GM12892 (cell line): ENCODE data around the gene TSPAN16.
"Not testable (repeated sequence)": the region's sequence is repeated elsewhere in the genome, so short reads cannot be mapped to it uniquely, and the experiment has no call there.

Experiments used
- DNase-seq: peaks from one replicate; pipeline ENCODE4 v3.0.0; 2011; ENCODE audit not compliant: insufficient read length
- FAIRE-seq: peaks from 2 replicates; lab custom pipeline; 2011; peaks lifted over from hg19 to GRCh38; lab: Jason Lieb, UNC
- POLR2A ChIP-seq: IDR thresholded peaks from 2 replicates; pipeline ENCODE4 v1.6.1; 2011; ENCODE audit warnings: low read depth, low read length, control low read depth
- POLR2AphosphoS5 ChIP-seq: IDR thresholded peaks from 2 replicates; pipeline ENCODE4 v1.6.1; 2011; ENCODE audit warnings: low read depth, low read length, control low read depth
- TAF1 ChIP-seq: IDR thresholded peaks from 2 replicates; pipeline ENCODE4 v1.6.1; 2011; ENCODE audit warnings: low read depth, mild to moderate bottlenecking, control low read depth, low read length, borderline replicate concordance

TSPAN16 gene

DNA sequence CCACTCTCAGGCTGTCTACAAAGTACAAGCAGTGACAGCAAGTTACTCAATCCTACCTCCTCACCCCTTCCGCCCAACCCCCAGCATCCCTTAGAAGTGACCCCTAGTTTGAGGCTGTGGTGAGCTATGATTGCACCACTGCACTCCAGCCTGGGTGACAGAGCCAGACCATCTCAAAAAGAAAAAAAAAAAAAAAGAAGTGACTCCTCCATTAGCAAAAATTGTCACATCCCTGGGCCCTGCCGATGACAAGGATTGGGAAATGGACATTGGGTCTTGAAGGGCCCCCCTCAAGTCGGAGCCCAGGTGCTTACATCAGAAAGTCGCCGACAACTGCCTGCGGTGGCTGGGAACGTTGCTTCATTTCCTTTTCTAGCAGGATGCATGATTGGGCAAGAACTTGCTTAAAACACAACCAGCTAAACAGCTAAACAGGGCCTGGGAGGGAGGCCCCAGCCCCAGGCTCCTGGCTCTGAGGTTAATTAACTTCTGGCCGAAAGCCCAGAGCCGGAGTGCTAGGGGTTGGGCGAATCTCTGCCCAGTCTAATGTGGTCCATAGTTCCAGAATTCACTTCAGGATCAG is 28.2 kb downstream of the TSPAN16 start:
- FAIRE-seq (no peak), DNase-seq (no peak)
- TF ChIP-seq TAF1, result no peak
- TF ChIP-seq POLR2AphosphoS5, result no peak; the same call in 1 of the 2 replicates
- peak; percentile 39; the same call in 1 of the 2 replicates for TF ChIP-seq POLR2A

DNA sequence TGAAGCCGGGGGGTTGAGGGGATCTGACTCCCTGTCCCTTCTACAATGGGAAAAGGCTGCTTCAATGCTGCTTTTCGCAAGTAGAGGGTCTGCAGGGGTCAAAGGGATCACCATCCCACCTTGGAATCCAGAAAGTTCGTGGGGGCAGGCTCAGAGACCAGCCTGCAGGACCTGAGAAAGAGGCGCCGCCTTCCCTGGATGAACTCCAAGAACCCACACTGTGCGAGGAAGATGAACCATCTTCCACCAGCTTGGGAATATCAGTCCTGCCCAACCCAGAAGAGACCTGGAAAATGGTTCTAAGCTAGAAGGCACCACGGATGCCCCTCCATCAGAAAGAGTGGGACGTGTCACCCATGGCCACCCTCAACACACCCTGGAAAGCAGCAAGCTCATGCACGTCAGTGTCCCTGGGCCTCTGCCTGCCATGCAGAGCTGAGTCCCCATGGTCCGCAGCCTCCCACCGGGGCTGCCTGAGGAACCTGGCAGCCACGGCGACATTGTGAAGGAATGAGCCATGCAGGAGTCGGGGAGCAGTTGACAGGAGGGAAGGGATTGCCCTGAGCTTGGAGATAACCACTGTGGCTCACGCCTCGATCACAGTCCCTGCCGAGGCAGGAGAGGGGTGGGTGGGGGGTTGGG is 28.9 kb downstream of the TSPAN16 start:
- DNase-seq (no peak), FAIRE-seq (no peak)
- TF ChIP-seq POLR2A, result no peak
- no peak for TF ChIP-seq TAF1
- no peak for TF ChIP-seq POLR2AphosphoS5

DNA sequence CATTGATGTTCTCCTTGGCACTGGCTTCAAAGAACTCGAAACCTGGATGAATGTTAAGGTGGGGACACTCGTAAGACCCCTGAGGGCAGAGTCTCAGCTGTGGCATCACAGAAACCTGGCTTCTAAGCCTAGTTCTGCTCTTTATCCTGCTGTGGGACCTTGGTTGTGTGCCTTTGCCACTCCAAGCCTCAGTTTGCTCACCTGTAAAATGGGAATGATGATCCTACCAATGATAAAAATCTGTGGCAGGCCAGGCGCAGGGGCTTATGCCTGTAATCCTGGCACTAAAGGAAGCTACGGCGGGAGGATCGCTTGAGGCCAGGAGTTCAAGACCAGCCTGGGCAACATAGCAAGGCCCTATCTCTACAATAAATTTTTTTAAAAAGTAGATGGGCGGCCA is 29.6 kb downstream of the TSPAN16 start:
- no peak for DNase-seq
- TF ChIP-seq POLR2AphosphoS5, result no peak
- TF ChIP-seq TAF1, result no peak
- no peak for TF ChIP-seq POLR2A
- FAIRE-seq, result no peak

DNA sequence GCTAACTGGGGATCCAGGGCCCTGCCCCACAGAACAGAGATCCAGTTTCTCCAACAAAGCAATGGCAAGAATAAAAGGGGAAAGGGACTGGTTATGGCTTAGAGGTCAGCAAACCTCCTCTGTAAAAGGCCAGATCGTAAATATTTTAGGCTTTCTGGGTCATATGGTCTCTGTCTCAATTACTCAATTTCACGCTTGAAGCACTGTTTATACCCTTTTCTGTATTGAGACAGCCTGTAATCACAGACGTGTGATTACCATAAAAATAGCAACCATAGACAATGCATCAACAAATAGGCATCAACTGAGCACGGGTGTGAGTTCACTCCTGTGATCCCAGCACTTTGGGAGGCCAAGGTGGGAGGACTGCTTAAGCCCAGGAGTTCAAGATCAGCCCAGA is 34.2 kb downstream of the TSPAN16 start:
- FAIRE-seq (no peak), DNase-seq (no peak)
- TF ChIP-seq TAF1, result no peak
- TF ChIP-seq POLR2A, result no peak
- no peak for TF ChIP-seq POLR2AphosphoS5

DNA sequence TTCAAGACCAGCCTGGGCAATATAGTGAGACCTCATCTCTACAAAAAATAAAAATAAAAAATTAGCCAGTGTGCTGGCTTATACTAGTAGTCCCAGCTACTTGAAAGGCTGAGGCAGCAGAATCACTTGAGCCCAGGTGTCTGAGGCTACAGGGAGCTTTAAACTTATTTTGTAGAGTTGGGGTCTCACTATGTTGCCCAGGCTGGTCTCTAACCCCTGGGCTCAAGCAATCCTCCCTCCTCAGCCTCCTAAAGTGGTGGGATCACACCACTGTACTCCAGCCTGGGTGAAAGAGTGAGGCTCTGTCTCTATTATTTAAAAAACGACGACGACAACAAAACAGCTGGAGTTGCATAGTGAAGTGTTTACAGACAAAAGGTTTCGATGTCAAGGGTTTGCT is 35.5 kb downstream of the TSPAN16 start:
- no peak for TF ChIP-seq TAF1
- no peak for TF ChIP-seq POLR2AphosphoS5
- DNase-seq (no peak), FAIRE-seq (no peak)

DNA sequence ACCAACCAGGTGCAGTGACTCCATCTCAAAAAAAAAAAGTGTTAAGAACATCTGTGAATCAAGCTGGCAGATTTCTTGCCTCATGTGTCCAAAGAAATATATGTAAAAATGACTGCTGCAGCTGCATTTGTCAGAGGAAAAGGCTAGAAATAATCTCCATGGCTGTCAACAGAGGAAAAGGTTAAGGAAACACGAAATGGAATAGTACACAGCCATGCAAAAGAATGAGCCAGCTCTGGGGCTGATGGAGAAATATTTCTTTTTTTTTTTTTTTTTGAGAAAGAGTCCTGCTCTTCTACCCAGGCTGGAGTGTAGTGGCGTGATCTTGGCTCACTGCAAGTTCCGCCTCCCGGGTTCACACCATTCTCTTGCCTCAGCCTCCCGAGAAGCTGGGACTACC is 36.9 kb downstream of the TSPAN16 start:
- FAIRE-seq (no peak), DNase-seq (no peak)
- TF ChIP-seq TAF1, result no peak
- TF ChIP-seq POLR2AphosphoS5, result no peak
- no peak for TF ChIP-seq POLR2A

DNA sequence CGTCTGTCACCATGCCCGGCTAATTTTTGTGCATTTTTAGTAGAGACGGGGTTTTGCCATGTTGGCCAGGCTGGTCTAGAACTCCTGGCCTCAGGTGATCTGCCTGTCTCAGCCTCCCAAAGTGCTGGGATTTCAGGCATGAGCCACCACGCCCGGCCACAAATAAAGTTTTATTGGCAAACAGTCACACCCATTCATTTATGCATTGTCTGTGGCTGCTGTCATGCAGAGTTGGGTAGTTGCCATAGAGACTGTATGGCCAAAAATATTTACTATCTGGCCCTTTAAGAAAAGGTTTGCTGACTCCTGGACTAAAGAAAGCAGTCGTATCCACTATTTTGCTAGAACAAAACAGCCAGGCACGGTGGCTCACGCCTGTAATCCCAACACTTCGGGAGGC is 37.9 kb downstream of the TSPAN16 start:
- FAIRE-seq, result not testable (repeated sequence)

DNA sequence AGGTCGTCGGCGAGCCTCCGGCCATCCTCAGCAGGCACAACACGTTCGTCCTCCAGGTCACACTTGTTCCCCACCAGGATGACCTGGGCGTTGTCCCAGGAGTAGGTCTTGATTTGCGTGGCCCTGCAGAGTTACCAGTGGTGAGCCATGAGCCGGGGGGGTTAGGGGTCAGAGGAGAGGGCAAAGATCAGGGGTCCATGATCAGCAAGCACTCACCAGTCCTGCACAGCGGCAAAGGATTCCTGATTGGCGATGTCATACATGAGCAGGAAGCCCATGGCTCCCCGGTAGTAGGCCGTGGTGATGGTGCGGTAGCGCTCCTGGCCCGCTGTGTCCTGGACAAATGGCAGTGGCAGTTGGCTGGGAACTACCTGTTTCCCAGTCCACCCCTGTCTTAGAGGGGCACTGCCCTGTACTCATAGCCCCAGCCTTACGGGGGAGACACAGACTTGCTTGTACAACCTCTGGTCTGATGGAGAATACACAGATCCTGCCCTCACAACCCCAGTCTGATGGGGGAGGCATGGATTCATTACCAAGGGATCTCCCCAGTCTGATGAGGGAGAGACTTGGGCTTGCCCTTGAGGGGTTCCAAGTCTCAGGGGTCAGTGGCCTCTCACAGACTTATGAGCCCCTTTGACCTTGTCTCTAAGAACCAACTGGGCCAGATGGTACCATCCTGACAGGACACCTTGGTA is 39.6 kb downstream of the TSPAN16 start:
- no peak for FAIRE-seq
- DNase-seq, result no peak
- TF ChIP-seq POLR2AphosphoS5 (no peak), POLR2A (no peak), TAF1 (no peak)

More for the DNA sequence above, 37.9 kb downstream of the TSPAN16 start:
- not testable (repeated sequence) for DNase-seq

DNA sequence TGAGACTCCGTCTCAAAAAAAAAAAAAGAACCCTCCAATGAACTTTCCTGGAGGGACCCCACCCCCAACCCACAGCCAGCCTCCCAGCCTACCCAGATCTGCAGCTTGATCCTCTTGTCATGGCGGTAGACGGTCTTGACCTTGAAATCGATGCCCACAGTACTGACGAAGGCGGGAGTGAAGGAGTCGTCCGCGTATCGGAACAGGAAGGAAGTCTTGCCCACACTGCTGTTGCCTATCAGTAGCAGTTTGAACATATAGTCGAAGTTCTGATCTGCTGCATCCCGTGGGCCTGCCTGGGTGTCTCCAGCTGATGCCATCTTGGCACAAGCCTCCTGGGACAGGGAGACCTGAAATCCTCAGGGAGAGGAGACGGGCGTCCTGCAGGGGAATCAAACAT is 41.1 kb downstream of the TSPAN16 start:
- TF ChIP-seq POLR2A (no peak), TAF1 (no peak), POLR2AphosphoS5 (no peak)
- FAIRE-seq (no peak), DNase-seq (no peak)

DNA sequence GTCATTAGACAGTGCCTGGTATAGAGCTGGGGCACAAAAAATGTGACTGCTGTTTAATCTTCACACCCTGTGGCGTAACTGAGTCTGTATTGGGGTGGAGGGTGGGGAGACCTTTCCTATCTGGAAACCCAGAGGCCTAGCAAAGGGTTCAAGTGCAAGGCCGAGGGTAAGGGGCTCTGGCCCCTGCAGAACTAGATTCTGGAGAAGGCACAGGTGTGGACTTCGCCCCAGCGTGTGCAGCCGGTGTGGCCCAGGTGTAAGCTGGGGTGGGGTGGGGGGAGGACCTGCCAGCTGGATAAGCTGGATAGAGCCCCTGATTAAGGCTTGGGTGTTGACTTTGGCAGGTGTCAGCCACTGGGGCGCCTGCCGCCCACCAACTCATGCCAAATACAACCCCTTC is 42.2 kb downstream of the TSPAN16 start:
- no peak for FAIRE-seq
- no peak for DNase-seq
- TF ChIP-seq POLR2AphosphoS5, result no peak
- TF ChIP-seq TAF1, result no peak
- no peak for TF ChIP-seq POLR2A

DNA sequence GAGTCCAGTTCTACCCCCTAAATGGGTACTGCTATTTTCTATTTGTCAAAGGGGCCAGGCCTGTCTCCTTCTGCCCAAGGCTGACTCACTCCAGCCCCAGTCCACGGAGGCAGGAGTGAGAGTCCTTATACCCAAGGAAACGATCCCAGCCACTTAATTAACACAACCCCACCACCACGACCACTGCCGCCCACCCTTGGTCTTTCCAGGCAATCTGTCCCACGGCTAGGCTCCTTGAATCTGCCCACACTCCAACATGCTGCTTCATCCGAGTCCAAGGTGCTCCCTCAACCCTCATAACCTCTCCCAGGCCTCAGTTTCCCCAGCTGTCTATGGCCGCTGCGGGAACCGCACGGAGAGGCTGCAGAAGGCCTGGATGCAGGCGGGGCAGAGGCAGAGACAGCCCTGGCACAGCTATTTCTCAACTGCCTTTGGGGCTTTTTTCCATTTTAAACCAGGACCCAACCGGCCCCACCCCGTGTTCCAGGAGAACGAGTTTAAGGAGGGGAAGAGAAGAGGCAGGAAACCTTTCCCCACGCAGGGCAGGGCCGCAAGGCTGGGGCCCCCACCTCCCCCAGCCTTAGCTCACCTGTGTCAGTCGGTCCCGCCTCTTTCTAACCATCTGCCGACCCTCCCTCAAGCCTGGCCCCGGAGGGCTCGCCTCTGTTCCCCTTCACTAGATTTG is 42.8 kb downstream of the TSPAN16 start:
- FAIRE-seq, result peak; percentile 40

More for the DNA sequence above, 42.8 kb downstream of the TSPAN16 start:
- DNase-seq, result no peak
- TF ChIP-seq POLR2A (no peak), POLR2AphosphoS5 (no peak), TAF1 (no peak)
